Stimulated activated naive CD8-positive, alpha-beta T cell treated with anti-CD3 and anti-CD28 coated beads, Interleukin-15, amount 100 ng/mL, for 72 hours (primary cell): ENCODE measurements around the gene NKX2-3.

Source experiments
- ATAC-seq: fragments of 150-1000 bp; cut with Tn5 transposase; 2 replicates; pipeline ENCODE4 v1.10.0; 2021; ENCODE audit warnings: mild to moderate bottlenecking, moderate library complexity
- DNase-seq, 2 donors: peaks; one replicate each; pipeline ENCODE4 v3.0.0; 2021 to 2022
- H3K27ac Mint-ChIP-seq, 2 donors: one replicate each; pipeline ENCODE4 v1.8.0; 2022; ENCODE audit warnings: mild to moderate bottlenecking in 2 of 2, mixed read lengths in 2 of 2, moderate library complexity in 2 of 2
- H3K27me3 Mint-ChIP-seq: one replicate; pipeline ENCODE4 v1.8.0; 2022; ENCODE audit warnings: mixed read lengths
- H3K4me1 Mint-ChIP-seq: one replicate; pipeline ENCODE4 v1.8.0; 2022; ENCODE audit warnings: mild to moderate bottlenecking, mixed read lengths
- H3K4me3 Mint-ChIP-seq, 2 donors: one replicate each; pipeline ENCODE4 v1.8.0; 2022; ENCODE audit warnings: mild to moderate bottlenecking in 2 of 2, mixed read lengths in 2 of 2, moderate library complexity in 1 of 2
- H3K9me3 Mint-ChIP-seq, 2 donors: one replicate each; pipeline ENCODE4 v1.8.0; 2022; ENCODE audit warnings: mixed read lengths in 2 of 2

NKX2-3 gene

GRCh38 chr10:99544322-99544721 is 11.6 kb downstream of the NKX2-3 start:
- H3K4me1 Mint-ChIP-seq: peaks cover 12% of the 10 kb centered on the region
- DNase-seq (no peak), ATAC-seq (no peak)
- H3K27me3 Mint-ChIP-seq: peaks cover 87% of the 10 kb centered on the region
- no peak overlapping the region for H3K4me3 Mint-ChIP-seq
- no peaks in the 10 kb centered on the region for H3K9me3 Mint-ChIP-seq
- no peak overlapping the region for H3K27ac Mint-ChIP-seq

GRCh38 chr10:99548041-99548530 is 15.3 kb downstream of the NKX2-3 start:
- Mint-ChIP-seq H3K27me3 (peaks cover 82% of the 10 kb centered on the region), H3K4me1 (no peaks in the 10 kb centered on the region), H3K9me3 (no peaks in the 10 kb centered on the region), H3K27ac (no peak overlapping the region), H3K4me3 (no peak overlapping the region)
- DNase-seq (no peak), ATAC-seq (peak; percentile 87)

GRCh38 chr10:99551158-99551557 is 18.4 kb downstream of the NKX2-3 start:
- no peaks in the 10 kb centered on the region for H3K9me3 Mint-ChIP-seq
- no peak overlapping the region for H3K4me3 Mint-ChIP-seq
- H3K4me1 Mint-ChIP-seq: peaks cover 11% of the 10 kb centered on the region
- ATAC-seq: no peak
- no peak overlapping the region for H3K27ac Mint-ChIP-seq
- DNase-seq: no peak
- H3K27me3 Mint-ChIP-seq: peaks cover 78% of the 10 kb centered on the region

- Mint-ChIP-seq H3K4me1 (peaks cover 16% of the 10 kb centered on the region), H3K27me3 (peaks cover 73% of the 10 kb centered on the region), H3K9me3 (no peaks in the 10 kb centered on the region), H3K4me3 (no peak overlapping the region), H3K27ac (peak overlapping the region in 1 of 2 donors; percentile 79)
- no peak for ATAC-seq
- no peak for DNase-seq
These were observed 18.9 kb downstream of the NKX2-3 start for GRCh38 chr10:99551616-99552015.

GRCh38 chr10:99555371-99555770 is 22.6 kb downstream of the NKX2-3 start:
- ATAC-seq (peak; percentile 32), DNase-seq (no peak)
- Mint-ChIP-seq H3K4me1 (peaks cover 16% of the 10 kb centered on the region), H3K27me3 (peaks cover 73% of the 10 kb centered on the region), H3K27ac (no peak overlapping the region), H3K4me3 (no peak overlapping the region), H3K9me3 (no peaks in the 10 kb centered on the region)

GRCh38 chr10:99555825-99556523 is 23.2 kb downstream of the NKX2-3 start:
- Mint-ChIP-seq H3K27me3 (peaks cover 75% of the 10 kb centered on the region), H3K9me3 (no peaks in the 10 kb centered on the region), H3K27ac (no peak overlapping the region), H3K4me1 (peaks cover 16% of the 10 kb centered on the region), H3K4me3 (peak overlapping the region; percentile 4 to 18)
- DNase-seq (peak in 1 of 2 donors; percentile 49), ATAC-seq (peak; percentile 95)

- H3K4me1 Mint-ChIP-seq: peaks cover 16% of the 10 kb centered on the region
- H3K27me3 Mint-ChIP-seq: peaks cover 65% of the 10 kb centered on the region
- no peaks in the 10 kb centered on the region for H3K9me3 Mint-ChIP-seq
- no peak overlapping the region for H3K4me3 Mint-ChIP-seq
- no peak for DNase-seq
- ATAC-seq: no peak
- no peak overlapping the region for H3K27ac Mint-ChIP-seq
These were observed 24.3 kb downstream of the NKX2-3 start for GRCh38 chr10:99557044-99557443.

- Mint-ChIP-seq H3K4me3 (no peak overlapping the region), H3K9me3 (no peaks in the 10 kb centered on the region)
- no peak for ATAC-seq
These were observed 26.0 kb downstream of the NKX2-3 start for GRCh38 chr10:99558708-99559107.

GRCh38 chr10:99560277-99561126 is 27.8 kb downstream of the NKX2-3 start:
- ATAC-seq: no peak
- Mint-ChIP-seq H3K4me1 (peaks cover 12% of the 10 kb centered on the region), H3K27me3 (peaks cover 45% of the 10 kb centered on the region), H3K27ac (peak overlapping the region in 1 of 2 donors; percentile 65), H3K9me3 (no peaks in the 10 kb centered on the region), H3K4me3 (no peak overlapping the region)
- peak in 1 of 2 donors; percentile 30 for DNase-seq

More at GRCh38 chr10:99558708-99559107, 26.0 kb downstream of the NKX2-3 start:
- Mint-ChIP-seq H3K27ac (no peak overlapping the region), H3K4me1 (peaks cover 16% of the 10 kb centered on the region), H3K27me3 (peaks cover 60% of the 10 kb centered on the region)
- DNase-seq: no peak

- Mint-ChIP-seq H3K27me3 (peaks cover 57% of the 10 kb centered on the region), H3K4me1 (no peaks in the 10 kb centered on the region), H3K4me3 (no peak overlapping the region), H3K27ac (no peak overlapping the region), H3K9me3 (no peaks in the 10 kb centered on the region)
- DNase-seq: no peak
- no peak for ATAC-seq
These were observed 29.9 kb downstream of the NKX2-3 start for GRCh38 chr10:99562631-99563030.

- no peak for DNase-seq
- Mint-ChIP-seq H3K27me3 (peaks cover 56% of the 10 kb centered on the region), H3K27ac (no peak overlapping the region), H3K4me3 (no peak overlapping the region), H3K9me3 (no peaks in the 10 kb centered on the region), H3K4me1 (no peaks in the 10 kb centered on the region)
- no peak for ATAC-seq
These were observed 31.6 kb downstream of the NKX2-3 start for GRCh38 chr10:99564361-99564760.

- Mint-ChIP-seq H3K4me1 (no peaks in the 10 kb centered on the region), H3K4me3 (no peak overlapping the region), H3K9me3 (no peaks in the 10 kb centered on the region), H3K27me3 (peaks cover 51% of the 10 kb centered on the region), H3K27ac (no peak overlapping the region)
- ATAC-seq (no peak), DNase-seq (no peak)
These were observed 32.4 kb downstream of the NKX2-3 start for GRCh38 chr10:99565166-99565565.

- Mint-ChIP-seq H3K27me3 (peaks cover 27% of the 10 kb centered on the region), H3K4me3 (no peak overlapping the region), H3K27ac (no peak overlapping the region), H3K9me3 (no peaks in the 10 kb centered on the region), H3K4me1 (no peaks in the 10 kb centered on the region)
- no peak for ATAC-seq
- no peak for DNase-seq
These were observed 36.7 kb downstream of the NKX2-3 start for GRCh38 chr10:99569253-99569939.

GRCh38 chr10:99569961-99570360 is 37.2 kb downstream of the NKX2-3 start:
- Mint-ChIP-seq H3K4me3 (no peak overlapping the region), H3K27me3 (peaks cover 27% of the 10 kb centered on the region), H3K9me3 (no peaks in the 10 kb centered on the region), H3K4me1 (no peaks in the 10 kb centered on the region), H3K27ac (no peak overlapping the region)
- DNase-seq (no peak), ATAC-seq (no peak)

- no peak for DNase-seq
- no peak overlapping the region for H3K27ac Mint-ChIP-seq
These were observed 39.1 kb downstream of the NKX2-3 start for GRCh38 chr10:99571816-99572215.

More at GRCh38 chr10:99571816-99572215, 39.1 kb downstream of the NKX2-3 start:
- Mint-ChIP-seq H3K9me3 (no peaks in the 10 kb centered on the region), H3K4me1 (no peaks in the 10 kb centered on the region), H3K27me3 (peaks cover 17% of the 10 kb centered on the region), H3K4me3 (no peak overlapping the region)
- no peak for ATAC-seq
